K562 (cell line): ENCODE results near the gene SNIP1. TPM values are rescaled to one million over a fixed set of nuclear protein-coding genes. Genes with fewer than 3 reads are reported as not detected.

ENCODE experiments used
- ASH1L ChIP-seq: fragments of 450-650 bp; IDR thresholded peaks from 2 replicates; pipeline ENCODE4 v1.6.1; 2018; ENCODE audit warnings: borderline replicate concordance, mild to moderate bottlenecking, low read depth; ENCODE audit not compliant: partially characterized antibody
- BRD4 ChIP-seq: fragments of 200-600 bp; sonication (generic); IDR thresholded peaks from 2 replicates; pipeline ENCODE4 v1.6.1; 2017; ENCODE audit warnings: inconsistent platforms
- ELF2 ChIP-seq: fragments of 250-450 bp; sonication (Bioruptor Pico); IDR thresholded peaks from 2 replicates; pipeline ENCODE4 v1.5.0; 2021; ENCODE audit warnings: mild to moderate bottlenecking
- FIP1L1 ChIP-seq: fragments of 200-400 bp; formaldehyde crosslinking; IDR thresholded peaks from 2 replicates; pipeline ENCODE4 v1.6.1; 2018; ENCODE audit warnings: mild to moderate bottlenecking, low read depth, low read length; ENCODE audit not compliant: poor library complexity, severe bottlenecking
- HOMEZ ChIP-seq: fragments of 250-450 bp; sonication (Bioruptor Pico); IDR thresholded peaks from 2 replicates; pipeline ENCODE4 v1.4.0; 2020; ENCODE audit warnings: mild to moderate bottlenecking, moderate library complexity
- MYC ChIP-seq, 2 experiments: fragments of 250-450 bp in 1 of 2; sonication (Bioruptor Pico) in 1 of 2; IDR thresholded peaks; 2 replicates each; pipeline versions ENCODE4 v1.5.1 to v1.6.1; 2012 to 2021; ENCODE audit warnings: low read depth in 2 of 2, borderline replicate concordance in 1 of 2, improper control_type of control experiment in 1 of 2, low read length in 1 of 2, mild to moderate bottlenecking in 1 of 2, moderate library complexity in 1 of 2
- PCBP1 ChIP-seq: fragments of 200-400 bp; formaldehyde crosslinking; IDR thresholded peaks from 2 replicates; pipeline ENCODE4 v1.6.1; 2018; ENCODE audit warnings: mild to moderate bottlenecking, low read depth, low read length; ENCODE audit not compliant: poor library complexity, severe bottlenecking
- POLR3A ChIP-seq: IDR thresholded peaks from 2 replicates; pipeline ENCODE4 v1.6.1; 2011; ENCODE audit warnings: borderline replicate concordance, mild to moderate bottlenecking, moderate library complexity; ENCODE audit not compliant: insufficient read length, insufficient read depth; ENCODE audit errors: extremely low read depth
- RFX7 ChIP-seq: fragments of 250-450 bp; sonication (Bioruptor Pico); IDR thresholded peaks from 2 replicates; pipeline ENCODE4 v1.5.1; 2021; ENCODE audit warnings: mild to moderate bottlenecking
- ZNF184 ChIP-seq: sonication (generic); formaldehyde crosslinking; IDR thresholded peaks from 2 replicates; pipeline ENCODE4 v1.5.0; 2020; ENCODE audit warnings: missing genetic modification reagents
- ZNF41 ChIP-seq: fragments of 250-450 bp; sonication (Bioruptor Pico); conservative IDR thresholded peaks from 2 replicates; pipeline ENCODE4 v1.4.0; 2020; ENCODE audit warnings: mild to moderate bottlenecking
- ZNF592 ChIP-seq: fragments of 450-650 bp; IDR thresholded peaks from 2 replicates; pipeline ENCODE4 v1.6.1; 2017; ENCODE audit warnings: antibody characterized with exemption, mild to moderate bottlenecking
- polyA plus RNA-seq, 8 experiments: library from polyadenylated mRNA; depleted of rRNA in 4 of 8; stranded (reverse) in 5 of 8; unstranded in 3 of 8; fragments of >200 nt; fragmentation: Nextera tagmentation in 2 of 8; fragmentation: Illumina TruSeq in 1 of 8; extraction: Ambion mirVana in 2 of 8; extraction: Trizol in 1 of 8; gene quantifications; 2 replicates each; pipeline versions ENCODE4 v1.2.1 to v1.2.3, GENCODE V29; 2011 to 2014; ENCODE audit warnings: inconsistent platforms in 1 of 8, missing spikeins in 1 of 8
- total RNA-seq, 7 experiments: library from RNA; depleted of rRNA in 6 of 7; stranded (reverse); fragments of >200 nt in 6 of 7; fragmentation: Illumina TruSeq in 2 of 7; extraction: Trizol in 2 of 7; gene quantifications; 2 replicates each; pipeline versions ENCODE4 v1.2.1 to v1.2.3, GENCODE V29; 2011 to 2021; ENCODE audit warnings: low replicate concordance in 1 of 7
- TF ChIP-seq, protein P1 (sequence below): fragments of 250-450 bp; sonication (Bioruptor Pico); IDR thresholded peaks from 2 replicates; pipeline ENCODE4 v1.5.0; 2021; ENCODE audit warnings: mild to moderate bottlenecking, moderate library complexity
- TF ChIP-seq, protein P2 (sequence below): fragments of 250-450 bp; sonication (Bioruptor Pico); IDR thresholded peaks from 2 replicates; pipeline ENCODE4 v1.5.0; 2020; ENCODE audit warnings: mild to moderate bottlenecking

Gene SNIP1
- total and polyA plus RNA-seq, 9 of the 15 experiments (the other 6 are each of a cell fraction or from before 2014, with no cell fraction given), result 2.9 to 25.9 (median 14.6) TPM

DNA sequence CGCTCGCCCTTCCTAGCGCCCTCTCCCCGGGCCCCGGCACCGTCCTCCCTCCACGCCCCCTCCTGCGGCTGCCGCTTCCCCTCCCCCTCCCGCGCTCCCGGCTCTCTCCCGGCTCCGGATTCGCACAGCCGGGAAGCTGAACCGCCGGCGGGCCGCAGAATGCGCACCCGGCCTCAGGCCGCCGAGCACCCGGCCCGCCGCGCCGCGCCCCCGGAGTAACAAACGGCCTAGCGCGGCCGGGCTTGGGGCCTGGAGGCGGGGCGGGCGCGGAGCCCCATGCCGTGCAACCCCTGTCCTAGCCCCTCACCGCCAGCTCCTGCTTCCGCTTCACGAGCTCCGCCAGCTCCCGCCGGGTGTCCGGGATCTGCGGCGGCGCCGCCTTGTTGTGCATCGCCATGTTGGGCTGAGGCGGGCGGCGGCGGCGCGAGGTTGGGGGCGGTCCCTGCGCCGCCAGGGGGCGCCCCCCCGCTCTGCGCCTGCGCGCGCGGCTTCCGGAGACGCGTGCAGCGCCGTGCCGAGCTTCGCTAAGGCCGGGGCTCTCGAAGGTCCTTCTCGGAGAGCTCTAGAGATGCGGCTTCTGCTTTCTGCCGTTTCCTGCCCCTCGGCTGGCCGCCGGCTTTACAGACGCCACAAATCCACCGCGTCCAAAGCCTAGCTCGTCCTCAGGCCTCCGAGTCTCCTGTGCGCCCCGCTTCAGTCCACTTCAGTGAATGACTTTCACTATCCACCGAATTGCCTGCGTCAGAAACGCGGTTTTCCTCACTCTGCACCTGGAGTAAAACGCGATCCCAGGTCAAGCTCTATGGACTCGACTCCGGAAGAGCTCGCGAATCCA is 39.5 kb downstream of the SNIP1 start, which contains the start of gene MEAF6 (continued):
- TF ChIP-seq ASH1L, result no peak
- TF ChIP-seq ZNF41, result no peak
- TF ChIP-seq PCBP1, result peak; percentile 93
- peak; percentile 14; the same call in 1 of the 2 replicates for TF ChIP-seq BRD4
- peak; percentile 94 for TF ChIP-seq MYC (IDR thresholded peaks at IDR 0.05; ENCODE audit: low read depth, low read length)
- no peak; the same call in 1 of the 2 replicates for TF ChIP-seq MYC (CRISPR knock-in tag; IDR thresholded peaks at IDR 0.05; ENCODE audit: borderline replicate concordance, low read depth)
- TF ChIP-seq RFX7, result no peak
- TF ChIP-seq ZNF184 (CRISPR knock-in tag), result no peak
- peak; percentile 70; the same call in 1 of the 2 replicates for TF ChIP-seq ELF2
- no peak for TF ChIP-seq HOMEZ (CRISPR knock-in tag)
- TF ChIP-seq, protein P1, sequence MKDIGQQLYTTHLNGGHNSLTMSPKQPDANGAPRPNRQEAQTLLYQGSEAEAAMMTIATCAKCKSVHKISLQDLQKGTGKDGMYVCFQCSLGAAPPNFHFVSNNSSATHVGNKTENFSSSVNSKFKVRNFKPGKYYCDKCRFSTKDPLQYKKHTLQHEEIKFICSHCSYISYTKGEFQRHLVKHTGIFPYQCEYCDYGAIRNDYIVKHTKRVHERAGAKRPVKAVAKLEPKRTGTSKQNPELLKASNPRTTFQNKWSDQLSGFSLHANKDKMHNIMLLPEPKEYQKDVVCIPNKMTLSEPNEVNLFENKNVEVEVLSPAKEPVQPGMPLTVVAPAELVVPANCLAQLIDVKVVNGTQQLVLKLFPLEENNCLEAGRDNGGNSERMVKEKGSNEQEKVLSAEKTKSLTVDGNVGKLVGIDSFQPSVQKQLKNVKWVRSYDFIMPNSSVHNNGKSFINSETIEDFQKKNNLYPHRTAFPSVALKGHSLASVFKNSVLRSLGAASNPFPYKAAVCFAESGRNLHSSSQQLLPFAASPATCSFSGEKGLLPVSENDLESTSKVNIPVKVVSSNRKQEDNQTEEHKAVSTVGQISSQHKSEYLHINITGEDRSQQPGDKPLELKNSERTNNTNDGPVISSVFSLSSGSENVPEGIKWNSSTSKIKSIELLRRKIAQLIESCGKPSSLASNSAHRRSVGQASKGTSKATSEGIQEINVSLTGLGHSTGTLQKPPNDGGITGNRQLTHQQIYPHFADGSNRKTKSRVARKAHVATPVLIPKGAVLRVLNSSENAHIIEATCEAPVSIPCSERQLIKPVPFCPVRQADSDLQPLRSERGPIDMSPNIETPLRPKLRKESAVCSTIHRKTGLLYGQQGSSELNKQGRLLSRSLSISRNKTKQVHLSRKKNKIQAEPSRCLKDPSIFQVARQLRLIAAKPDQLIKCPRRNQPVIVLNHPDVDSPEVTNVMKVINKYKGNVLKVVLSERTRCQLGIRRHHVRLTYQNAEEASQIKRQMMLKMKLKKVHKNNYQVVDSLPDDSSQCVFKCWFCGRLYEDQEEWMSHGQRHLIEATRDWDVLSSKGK, result no peak
- TF ChIP-seq ZNF592, result peak; percentile 95
- TF ChIP-seq, protein P2, sequence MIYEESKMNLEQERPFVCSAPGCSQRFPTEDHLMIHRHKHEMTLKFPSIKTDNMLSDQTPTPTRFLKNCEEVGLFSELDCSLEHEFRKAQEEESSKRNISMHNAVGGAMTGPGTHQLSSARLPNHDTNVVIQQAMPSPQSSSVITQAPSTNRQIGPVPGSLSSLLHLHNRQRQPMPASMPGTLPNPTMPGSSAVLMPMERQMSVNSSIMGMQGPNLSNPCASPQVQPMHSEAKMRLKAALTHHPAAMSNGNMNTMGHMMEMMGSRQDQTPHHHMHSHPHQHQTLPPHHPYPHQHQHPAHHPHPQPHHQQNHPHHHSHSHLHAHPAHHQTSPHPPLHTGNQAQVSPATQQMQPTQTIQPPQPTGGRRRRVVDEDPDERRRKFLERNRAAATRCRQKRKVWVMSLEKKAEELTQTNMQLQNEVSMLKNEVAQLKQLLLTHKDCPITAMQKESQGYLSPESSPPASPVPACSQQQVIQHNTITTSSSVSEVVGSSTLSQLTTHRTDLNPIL (CRISPR knock-in tag), result no peak
- TF ChIP-seq FIP1L1, result peak; percentile 97
- no peak for TF ChIP-seq POLR3A
